HuH-7 (cell line): ENCODE results near the gene TRAPPC2L.
"Not testable (repeated sequence)": the region's sequence is repeated elsewhere in the genome, so short reads cannot be mapped to it uniquely, and the experiment has no call there.

Source experiments
- DNase-seq: peaks from one replicate; pipeline ENCODE4 v3.0.0; 2011; ENCODE audit warnings: low spot score

The TRAPPC2L gene

DNA sequence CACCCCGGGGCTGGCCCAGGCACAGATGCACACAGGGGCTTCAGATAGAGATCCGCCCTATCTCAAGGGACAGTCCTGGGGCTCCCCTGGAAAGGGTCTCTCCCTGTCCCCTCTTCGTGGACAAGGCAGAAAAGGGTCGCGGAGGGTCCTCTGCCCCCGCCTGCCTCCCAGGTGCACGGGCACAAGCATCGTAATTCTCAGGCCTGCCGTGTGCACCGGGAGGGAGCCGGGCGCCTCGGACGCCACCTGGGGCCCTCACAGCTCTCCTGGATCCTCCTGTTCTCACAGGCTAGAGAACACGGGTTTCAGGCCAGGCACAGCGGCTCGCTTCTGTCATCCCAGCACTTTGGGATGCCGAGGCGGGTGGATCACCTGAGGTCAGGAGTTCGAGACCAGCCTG lies 21.4 kb downstream of the TRAPPC2L start:
- DNase-seq = no peak

DNA sequence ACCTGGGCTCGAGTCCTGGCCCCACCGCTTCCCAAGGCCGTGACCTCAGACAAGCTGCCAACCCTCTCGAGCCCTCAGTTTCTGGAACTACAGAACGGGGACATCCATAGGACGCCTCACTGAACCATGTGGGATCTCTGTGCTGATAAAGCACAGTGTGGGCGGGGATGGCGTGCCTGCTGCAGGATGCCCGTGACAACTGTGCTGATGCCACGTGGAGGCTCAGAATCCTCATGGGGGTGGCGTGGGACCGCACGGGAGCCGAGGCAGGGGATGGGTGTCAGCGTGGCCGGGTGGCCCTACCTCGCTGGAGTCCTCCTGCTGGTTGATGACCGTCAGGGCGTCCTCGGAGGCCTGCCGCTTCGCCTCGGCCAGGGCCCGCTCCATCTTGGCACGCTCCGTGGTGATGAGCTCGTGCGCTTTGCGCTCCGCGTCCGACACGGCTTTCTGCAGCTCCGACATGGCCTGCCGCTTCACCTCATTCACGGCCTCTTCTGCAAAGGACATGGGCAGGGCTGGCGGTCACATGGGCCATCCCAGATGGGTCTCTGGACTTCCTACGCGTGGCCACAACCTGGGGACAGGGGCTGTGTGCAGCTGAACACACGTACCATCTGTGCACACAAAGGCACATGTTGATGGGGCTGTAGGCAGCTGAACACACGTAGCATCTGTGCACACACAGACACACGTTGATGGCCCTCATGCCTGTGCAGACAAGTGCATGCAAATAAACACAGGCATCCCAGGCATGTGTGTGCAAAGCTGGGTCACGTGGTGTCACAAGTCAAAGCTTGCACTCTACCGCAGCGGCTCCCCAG lies 22.2 kb downstream of the TRAPPC2L start:
- no peak for DNase-seq

DNA sequence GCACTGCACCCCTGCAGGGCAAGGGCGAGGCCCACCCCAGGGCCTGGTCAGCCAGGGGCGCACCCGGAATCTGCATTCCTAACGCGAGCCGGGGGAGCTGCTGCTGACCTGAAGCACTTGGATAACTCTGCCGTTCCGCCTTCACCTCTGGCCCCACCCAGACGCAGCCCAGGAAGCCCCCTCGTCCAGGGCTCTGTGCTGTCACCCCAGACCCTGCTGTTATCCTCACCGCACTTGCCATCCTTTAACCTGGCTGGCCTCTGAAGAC lies 22.8 kb downstream of the TRAPPC2L start:
- DNase-seq = no peak

DNA sequence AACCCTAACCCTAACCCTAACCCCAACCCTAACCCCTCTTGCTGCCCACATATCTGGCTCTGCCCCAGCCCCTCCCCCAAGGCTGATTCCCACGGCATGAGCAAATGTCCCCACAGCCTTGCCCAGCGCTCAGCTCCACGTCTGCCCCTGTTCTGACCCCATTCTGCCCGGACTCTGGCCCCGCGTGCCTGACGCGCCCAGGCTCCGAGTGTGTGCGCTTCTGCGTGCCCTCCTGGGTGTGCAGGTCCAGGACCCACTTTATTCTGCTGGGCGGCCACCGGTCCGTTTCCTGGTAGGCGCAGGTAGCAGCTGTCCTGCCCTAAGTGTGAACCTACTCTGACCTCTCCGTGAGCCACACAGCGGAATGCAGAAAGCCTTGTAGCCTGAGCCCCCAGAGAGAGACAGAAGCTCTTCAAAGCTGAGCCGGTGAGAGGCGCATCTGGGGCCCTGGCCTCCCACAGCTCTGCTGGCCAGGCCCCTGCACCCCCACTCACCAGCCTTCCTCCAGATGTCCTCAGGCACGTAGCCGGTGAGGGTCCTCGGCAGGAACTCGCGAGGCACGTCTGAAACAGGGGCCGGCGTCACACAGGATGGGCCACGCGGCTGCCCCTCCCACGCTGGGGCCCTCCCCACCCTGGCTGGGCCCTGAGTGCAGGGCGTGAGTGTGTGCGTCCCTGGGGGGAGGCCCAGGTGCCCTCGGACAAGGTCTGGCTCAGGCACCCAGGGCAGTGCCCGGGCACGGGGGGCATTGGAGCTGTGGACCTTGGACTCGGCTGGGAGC lies 23.5 kb downstream of the TRAPPC2L start:
- DNase-seq = no peak

DNA sequence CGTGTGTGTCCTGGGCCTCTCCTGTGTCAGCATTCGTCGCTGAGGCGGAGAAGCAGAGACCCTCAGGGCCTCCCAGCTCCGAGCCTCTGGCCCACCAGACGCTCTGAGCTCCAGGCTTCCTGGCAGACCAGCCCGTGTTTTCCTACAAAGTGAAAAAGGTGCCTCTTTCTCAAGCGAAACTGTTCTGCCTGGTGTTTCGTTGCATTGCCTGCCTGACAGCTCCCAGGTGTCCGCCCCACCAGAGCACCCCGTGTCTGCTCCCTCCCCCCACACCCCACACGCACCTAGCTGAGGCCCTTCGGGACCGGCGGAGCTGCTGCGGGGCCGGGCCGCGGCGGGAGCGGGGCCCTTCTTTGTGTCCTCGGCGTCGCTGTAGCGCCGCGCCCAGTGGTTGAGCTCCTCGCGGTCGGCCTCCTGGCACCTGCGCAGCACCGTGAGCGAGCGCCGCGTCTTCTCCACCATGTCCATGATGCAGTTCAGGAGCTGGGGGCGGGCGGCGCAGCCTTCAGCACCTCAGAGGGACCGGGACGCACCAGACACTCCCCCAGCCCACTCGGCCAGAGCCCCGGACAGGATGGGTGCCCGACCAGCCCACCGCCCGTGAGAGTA lies 24.2 kb downstream of the TRAPPC2L start:
- DNase-seq = no peak

DNA sequence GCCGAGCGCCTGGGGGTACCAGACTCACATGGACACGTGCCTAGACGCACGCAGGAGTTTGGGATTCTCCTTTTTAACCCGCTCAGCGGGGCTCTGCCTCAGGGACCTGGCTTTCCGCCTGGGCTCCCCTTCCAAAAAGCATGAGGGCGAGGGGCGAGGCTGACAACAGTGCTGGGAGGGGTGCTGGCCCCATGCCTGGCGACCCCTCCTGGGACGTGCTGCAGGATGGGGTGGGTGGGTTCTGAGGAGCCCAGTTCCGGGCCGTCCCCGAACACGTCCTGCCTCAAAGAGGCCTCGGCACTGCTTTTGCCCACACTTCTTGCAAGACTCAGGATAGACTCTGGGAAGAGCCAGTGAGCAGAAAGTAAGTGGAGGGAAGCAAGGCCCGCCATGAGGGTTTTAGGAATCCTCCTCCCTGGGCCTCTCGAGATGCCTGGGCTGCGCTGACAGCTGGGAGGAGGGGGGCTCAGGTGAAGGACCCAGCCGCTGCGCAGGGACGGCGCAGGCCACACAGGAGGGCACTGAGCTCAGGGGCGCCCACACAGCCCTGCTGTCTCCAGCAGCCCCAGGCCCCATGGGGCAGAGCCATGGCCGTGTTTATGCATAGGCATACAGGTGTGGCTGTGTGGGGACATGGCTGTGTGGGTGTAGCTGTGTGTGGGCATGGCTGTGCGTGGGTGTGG lies 24.9 kb downstream of the TRAPPC2L start:
- DNase-seq = no peak

DNA sequence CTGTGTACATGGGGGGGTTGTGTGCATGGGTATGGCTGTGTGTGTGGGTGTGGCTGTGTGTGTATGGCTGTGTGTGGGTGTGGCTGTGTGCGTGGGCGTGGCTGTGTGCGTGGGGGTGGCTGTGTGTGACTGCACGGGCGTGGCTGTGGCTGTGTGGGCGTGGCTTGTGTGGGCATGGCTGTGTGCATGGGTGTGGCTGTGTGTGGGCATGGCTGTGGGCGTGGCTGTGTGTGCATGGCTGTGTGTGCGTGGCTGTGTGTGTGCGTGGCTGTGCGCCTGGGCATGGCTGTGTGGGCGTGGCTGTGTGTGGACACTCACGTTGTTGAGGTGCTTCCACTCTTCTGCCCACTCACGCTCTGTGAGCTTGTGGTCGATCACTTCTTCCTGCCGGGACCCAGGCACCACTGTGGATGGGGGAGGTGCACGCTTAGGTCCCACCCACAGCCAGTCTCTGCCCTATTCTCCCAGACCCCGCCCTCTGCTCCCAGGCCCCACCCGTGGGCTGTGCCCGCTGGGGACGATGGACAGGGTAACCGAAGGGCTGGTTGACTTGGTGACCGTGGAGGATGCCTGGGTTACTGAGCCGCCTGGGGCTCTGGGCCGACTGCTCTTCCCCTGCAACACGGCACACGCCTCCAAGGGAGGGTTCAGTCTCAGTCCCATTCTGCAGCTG lies 25.6 kb downstream of the TRAPPC2L start:
- no peak for DNase-seq

DNA sequence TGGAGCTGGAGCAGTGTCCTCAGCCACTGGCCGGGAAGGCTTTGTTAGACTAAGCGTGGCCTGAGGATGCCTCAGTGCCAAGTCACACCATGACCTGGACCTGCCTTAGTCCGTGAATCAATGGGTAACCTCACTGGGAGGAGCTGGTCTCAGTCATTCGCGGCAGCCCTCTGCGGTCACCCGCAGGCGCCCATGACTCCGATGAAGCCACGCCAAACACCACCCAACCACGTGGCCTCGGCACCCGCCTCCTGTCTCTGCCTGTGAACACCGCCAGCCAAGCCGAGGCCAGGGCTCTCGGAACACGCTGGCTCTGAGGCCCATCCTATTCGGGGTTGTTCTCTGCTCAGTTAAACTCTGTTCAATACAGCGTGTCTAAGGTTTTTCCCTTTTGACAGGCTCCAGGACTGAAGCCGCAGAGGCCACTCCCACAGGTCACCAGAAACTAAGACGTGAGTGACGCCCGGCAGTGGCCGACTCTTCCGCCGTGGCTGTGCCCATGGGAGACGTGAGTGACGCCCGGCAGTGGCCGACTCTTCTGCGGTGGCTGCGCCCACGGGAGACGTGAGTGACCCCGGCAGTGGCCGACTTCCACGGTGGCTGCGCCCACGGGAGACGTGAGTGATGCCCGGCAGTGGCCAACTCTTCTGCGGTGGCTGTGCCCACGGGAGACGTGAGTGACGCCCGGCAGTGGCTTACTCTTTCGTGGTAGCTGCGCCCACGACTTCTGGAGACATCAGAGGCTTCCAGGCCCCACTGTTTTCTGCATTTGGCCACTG lies 26.4 kb downstream of the TRAPPC2L start:
- DNase-seq = no peak

DNA sequence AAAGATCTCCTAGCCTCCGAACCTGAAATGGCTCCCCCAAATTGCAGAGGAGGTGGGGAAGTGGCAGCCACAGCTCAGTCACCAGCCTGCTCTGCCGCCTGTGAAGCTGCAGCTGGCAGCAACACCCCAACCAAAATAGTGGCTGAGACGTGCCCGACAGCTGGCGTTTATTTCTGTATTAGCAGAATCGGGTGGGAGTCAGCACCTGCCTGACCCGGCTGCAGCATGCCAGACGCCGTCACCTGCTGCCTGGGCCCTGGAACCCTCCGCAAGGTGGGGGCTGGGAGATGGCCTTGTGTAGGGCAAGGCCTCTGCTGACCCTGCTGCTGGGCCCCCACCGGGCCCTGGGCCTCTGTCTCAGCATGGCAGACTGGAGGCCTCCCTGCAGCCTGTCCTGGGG lies 27.0 kb downstream of the TRAPPC2L start:
- no peak for DNase-seq

DNA sequence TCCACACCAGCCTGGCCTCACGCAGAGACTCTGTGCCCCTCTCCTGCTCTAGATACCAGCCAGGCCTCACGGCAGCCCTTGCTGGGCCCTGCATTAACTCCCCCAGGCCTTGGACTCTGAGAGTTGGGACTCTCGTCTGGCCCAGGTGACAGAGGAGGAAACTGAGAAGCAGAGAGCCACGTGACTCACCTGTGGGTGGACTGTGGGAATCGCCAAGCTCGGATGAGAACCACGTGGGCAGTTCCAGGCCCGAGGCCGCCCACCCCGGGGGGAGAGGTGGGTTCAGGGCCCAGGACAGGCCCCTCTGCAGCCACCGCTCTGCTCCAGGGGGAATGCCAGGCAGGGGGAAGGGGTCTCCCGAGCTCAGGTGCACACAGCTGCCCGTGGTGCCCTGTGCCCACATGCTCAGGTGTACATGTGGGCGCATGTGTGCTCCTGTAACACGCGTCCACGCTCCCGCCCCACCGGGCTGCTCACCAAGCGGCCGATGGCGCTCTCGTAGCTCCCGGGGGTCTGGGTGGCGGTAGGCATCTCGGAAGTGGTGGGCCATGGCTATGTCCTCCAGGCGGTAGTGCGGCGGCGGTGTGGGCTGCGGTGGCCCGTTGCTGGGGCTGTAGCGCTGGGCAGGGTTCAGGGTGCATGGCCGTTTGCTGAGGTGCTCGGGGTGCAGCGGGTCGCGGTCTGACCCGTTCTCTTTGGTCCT lies 27.8 kb downstream of the TRAPPC2L start:
- DNase-seq = no peak

DNA sequence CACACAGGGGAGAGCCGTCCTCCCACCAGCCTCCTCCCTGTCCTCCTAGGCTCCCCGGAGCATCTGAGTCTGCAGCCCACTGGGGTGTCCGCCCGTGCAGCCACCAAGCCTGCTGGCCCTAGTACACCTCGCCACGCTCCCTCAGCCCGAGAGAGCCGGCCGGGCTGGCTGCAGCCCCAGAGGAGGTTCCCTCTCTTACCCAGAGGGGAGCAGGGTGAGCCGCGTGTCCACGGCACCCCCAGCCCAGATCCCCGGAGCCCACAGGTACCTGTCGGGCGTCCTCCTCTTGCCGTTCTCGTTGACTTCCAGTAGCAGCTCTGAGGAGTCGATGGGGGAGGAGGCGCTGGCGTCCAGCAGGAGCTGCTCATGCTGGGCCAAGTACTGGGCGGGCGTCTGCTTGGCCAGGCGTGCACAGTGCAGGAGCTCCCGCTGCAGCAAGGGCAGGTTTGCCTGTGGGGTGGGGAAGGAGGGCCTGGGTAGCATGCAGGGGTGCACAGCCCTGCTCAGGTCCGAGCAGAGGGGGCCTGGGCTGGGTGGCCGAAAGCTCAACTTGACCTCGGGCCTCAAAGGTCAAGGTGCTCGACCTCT lies 28.9 kb downstream of the TRAPPC2L start:
- DNase-seq = no peak

DNA sequence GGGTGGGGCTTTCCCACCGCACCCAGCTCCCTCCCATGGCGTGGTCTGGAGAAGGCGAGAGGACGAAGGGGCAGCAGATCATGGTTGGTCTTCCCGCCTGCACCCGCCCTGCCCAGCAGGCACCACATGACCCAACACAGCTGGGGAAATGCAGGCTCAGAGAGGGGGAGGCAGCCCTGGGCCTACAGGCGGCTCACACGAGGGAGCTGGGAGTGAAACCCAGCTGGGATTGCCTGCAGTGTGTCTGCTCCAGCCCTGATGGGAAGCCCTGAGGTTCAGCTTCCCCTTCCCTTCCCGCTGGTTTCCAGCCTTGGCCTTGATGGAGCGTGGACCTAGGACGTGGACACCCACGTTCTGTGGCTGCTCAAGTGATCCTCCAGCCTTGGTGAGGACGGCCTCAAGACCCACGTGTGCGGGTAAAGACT lies 29.5 kb downstream of the TRAPPC2L start:
- DNase-seq = no peak

DNA sequence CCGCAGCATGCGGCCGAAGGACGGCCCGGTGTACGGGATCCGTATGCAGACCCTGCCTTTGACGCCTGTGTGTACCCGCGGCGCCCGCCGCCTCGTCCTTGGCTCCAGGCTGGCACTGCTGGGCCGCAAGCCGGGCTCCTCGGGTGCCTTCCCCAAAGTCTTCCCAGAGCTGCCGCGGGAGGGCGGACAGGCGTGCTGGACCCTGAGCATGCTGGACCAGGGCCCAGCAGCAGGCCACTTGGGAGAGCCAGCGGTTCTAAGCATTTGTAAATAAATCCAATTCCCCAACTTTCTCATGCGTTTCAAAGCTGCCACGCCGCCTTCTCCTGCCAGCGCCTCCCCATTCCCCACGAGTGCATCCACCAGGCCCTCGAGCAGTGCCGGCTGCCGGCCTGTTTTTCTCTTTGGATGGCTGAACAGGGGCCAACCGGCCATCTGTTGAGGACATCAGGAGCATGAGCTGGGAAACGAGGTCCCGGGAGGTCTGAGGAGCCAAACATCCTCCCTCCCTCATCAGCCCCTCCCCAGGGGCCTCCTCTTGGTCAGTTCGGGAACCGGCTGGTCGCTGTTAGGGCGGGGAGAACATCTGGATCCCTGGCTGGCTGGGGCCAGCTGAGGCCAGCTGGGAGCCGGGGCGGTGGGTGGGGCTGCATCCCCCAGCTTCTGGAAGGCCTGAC lies 30.1 kb downstream of the TRAPPC2L start:
- no peak for DNase-seq

DNA sequence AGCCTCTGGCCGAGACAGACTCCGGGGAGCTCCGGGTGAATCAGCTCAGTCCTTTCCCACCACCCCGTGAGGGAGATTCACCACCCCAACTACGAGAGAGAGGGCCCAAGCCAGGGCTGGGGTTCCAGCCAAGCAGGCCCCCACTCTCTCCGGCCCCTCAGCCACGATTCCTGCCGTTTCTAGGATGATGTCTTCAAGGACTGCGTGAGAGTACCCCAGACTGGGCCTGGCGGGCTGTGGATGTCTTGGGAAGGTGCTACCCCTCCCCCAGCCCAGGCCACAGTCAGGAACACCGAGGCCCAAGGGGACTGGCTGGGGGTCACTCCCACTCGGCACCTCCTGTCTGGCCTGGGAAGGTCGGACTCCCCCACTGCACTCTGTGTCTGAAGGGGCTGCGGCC lies 31.1 kb downstream of the TRAPPC2L start:
- DNase-seq = no peak

DNA sequence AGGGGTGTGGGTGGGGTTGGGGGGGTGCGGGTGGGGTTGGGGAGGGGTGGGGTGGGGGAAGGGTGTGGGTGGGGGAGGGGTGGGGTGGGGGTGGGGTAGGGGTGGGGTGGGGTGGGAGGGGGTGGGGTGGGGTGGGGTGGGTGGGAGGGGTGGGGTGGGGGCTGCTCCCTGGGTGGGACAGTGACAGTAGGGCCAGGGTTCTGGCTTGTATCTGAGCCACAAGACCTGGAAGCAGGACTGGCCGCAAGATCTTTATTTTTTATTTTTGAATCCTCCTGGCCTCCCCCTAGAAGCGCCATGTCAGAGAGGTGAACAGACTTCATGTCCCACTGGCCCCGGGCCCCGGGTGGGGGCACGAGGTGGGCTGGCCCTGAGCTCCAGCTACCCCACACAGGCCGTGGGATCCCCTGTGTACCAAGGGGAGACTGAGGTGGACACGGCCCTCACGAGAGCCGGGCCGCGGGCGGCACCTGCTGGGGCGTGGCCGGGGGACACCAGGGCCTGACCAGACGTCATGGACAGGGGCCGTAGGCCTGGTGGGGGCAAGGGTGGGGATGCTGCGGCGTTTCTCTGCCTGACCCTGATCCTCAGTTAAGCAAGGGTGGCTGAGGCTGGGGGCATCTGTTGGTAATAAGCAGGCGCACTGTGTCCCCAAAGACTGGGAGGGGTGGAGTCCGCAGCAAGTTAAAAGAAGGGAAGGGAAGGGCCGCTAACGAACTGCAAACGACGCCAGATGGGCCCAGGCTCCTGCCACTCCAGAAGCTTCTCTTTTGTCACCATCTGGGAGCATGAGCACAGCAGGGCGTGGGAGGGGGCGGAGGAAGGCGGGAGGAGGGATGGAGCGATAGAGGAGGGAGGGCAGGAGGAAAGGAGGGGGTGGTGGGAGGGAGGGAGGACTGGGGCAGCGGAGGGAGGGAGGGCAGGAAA lies 31.8 kb downstream of the TRAPPC2L start:
- no peak for DNase-seq

DNA sequence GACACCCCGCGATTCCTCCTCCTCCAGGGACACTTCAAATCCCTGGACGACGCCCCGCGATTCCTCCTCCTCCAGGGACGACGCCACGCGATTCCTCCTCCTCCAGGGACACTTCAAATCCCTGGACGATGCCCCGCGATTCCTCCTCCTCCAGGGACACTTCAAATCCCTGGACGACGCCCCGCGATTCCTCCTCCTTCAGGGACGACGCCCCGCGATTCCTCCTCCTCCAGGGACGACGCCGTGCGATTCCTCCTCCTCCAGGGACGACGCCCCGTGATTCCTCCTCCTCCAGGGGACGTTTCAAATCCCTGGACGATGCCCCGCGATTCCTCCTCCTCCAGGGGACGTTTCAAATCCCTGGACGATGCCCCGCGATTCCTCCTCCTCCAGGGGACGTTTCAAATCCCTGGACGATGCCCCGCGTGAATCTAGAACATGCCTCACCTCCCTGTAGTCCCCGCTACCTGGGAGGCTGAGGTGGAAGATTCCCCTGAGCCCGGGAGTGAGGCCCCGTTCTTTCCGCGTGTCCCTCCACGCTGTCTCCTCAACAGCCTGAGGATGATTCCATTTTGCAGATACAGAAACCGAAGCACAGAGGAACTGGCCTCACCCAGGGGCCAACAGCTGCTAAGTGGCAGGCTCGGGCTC lies 32.9 kb downstream of the TRAPPC2L start:
- DNase-seq = not testable (repeated sequence)

DNA sequence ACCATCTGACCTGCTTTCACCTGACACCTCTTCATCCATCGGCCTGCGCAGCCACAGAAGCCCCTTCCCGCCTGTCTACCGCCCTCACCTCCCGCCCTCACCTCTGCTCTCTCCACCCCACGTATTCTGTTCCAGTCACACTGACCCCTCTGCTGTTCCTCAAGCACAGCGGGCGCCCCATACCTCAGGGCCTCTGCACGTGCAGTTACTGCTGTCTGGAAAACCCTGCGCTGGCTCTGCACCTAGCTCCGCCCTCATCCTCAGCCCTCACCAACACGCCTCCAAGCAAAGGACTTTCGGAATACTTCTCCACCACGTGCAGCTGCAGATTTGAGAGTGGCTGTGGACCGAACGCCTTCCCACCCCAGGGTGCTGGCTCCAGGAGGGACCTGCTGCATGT lies 34.2 kb downstream of the TRAPPC2L start:
- no peak for DNase-seq

DNA sequence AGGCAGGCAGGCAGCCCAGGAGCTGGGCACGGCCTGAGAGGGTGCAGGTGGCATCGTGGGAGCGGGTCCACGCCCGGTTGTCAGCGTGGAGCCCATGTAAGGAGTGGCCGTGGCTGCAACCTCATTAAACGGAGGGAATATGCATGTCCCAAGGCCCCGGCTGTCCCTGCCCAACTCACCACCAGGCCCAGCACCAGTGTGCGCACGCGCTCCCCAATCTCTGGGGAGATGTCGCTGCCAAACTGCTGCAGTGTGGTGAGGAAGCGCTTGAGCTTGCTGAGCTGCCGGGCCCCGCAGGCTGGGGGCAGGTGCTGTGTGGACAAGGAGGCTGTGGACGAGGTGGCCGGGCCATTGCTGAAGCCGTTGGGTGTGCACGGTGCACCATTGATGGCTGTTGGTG lies 35.1 kb downstream of the TRAPPC2L start:
- no peak for DNase-seq
